HL-60/S4 treated with phorbol 12-myristate 13-acetate at 8.2 ng/mL for 4 days and 3 days (cell line): ENCODE results near the gene NDUFA3.
"Not testable (repeated sequence)": the region's sequence is repeated elsewhere in the genome, so short reads cannot be mapped to it uniquely, and the experiment has no call there.

Experiments
- in situ Hi-C: fragments of 300-500 bp; cut with MboI; formaldehyde crosslinking; loops from 2 replicates; pipeline ENCODE4 v1.15.0; 2022; ENCODE audit warnings: low sequenced_read_pairs

NDUFA3 gene

DNA sequence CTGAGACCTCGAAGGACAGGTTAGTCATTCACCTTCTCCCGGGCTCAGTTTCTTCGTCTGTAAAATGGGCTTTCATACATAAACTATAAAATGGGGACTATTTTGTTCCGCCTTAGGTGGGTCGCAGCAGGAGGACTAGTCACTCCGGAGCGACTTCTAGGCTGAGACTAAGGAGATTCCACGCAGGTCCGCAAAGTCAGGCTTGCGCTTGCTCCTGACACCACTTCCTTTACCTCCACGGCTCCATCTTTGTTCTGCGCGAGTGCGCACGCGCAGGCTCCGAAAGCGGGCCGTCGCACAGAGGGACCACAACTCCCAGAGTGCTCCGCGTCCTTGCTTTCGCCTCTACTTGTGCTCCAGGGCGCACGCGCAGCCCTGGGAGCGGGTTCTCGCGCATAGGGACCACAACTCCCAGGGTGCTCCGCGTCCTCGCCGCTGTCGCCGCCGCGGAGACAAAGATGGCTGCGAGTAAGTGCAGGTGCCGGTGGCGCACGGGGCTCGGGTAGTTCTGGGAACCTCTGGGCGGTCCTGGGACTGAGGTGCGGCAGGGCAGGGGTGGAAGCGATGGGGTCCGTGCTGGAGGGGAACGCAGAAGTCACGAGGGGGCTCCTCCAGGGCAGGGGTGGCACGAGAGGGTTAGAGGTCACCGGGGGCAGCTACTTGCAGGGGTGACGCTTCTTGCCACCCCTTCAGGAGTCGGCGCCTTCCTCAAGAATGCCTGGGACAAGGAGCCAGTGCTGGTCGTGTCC lies at the start of gene NDUFA3:
Gene NDUFA3 (plus strand): TSS at position 435 of the 749 bp plus-strand sequence. CDS start 24 bp downstream, at position 459.
- in situ Hi-C loops: no loop called here

GRCh38 chr19:54062643-54063042 lies 40.0 kb upstream of the NDUFA3 start:
- in situ Hi-C loops: no loop called here

DNA sequence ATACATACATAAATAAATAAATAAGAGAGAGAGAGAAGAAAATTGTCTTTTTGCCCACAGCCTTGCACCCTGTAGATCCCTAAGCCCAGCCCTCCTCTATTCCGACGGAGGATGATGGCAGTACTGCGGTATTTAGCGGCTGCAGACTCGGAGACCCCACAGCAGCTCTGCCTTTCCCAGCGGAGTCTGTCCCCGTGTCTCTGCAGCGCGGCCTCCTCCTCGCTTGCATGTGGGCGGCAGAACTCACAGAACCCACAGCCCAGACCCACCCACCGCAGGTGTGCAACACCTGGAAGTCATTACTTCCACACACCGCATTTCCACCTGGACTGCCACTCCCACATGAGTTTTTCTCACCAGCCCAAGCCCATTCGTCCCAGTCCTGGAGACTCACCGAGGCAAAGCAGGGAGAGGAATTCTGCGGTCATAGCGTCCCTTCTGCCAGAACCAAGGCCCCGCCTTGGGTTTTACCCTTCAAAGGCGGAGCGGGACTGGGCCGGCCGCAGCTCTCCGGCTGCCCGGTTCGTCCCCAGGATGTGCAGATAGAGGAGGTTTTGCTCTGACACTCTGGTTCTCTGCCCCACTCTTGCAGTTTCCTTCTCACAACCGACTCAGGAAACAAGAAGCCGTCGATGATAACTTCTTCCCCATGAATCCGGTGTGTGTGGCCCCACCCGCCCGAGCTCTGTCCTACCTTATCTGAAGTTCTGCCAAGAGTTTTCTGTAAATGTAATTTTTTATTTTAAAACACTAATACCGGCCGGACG lies 39.1 kb upstream of the NDUFA3 start, which contains the start of gene VSTM1:
Gene VSTM1 (minus strand): TSS at position 548 of the 767 bp plus-strand sequence. CDS start 120 bp downstream, at position 428.
- in situ Hi-C loops: no loop called here

DNA sequence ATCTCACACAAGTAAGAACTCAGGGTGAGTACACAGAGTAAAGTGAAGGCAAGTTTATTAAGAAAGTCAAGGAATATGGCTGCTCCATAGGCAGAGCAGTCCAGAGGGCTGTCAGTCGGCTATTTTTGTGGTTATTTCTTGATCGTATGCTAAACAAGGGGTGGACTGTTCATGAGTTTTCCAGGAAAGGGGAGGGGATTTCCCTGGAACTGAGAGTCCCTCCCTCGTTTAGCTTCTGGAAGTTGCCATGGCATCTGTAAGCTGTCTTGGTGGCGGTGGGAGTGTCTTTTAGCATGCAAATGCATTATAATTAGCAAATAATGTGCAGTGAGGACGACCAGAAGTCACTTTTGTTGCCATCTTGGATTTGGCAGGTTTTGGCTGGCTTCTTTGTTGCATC lies 33.2 kb upstream of the NDUFA3 start:
- in situ Hi-C loops: no loop called here

DNA sequence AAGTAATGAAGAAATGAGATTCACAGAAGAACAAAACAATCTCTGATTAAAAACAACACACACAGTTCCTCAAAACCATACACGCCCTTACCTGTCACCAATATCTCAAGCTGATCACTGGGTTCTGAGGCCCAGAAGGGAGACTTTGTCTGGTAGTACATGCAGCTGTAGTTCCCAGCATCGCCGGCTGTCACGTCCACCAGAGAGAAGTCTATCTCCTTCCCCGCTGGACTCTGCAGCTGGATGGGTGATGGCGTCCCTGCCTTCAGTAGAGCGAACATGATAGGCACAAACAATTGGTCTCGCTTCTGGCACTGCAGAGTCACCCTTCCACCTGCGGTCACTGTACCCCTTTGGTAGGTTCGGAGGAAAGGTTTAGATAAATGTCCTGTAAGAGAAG lies 28.8 kb upstream of the NDUFA3 start:
- in situ Hi-C loops: no loop called here

- in situ Hi-C loops: no loop called here
Observed at GRCh38 chr19:54074851-54075250, 27.8 kb upstream of the NDUFA3 start.

DNA sequence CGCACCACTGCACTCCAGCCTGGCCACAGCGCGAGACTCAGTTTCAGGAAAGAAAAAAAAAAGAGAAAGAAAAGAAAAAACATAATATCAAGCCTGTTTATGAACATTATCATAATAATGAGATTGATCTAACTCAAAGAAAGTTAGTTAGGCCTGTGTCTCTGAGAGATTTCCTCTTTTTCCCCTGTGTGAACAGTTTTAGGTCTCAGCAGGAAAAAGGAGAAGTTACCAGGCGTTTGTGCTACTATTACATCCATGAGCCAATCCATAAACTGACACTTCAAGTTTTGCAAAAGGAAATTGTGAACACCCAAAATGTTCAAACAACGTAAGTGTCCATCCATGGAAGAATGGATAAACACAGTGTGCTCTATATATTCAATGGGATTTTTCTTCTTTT lies 25.3 kb upstream of the NDUFA3 start:
- in situ Hi-C loops: no loop called here

DNA sequence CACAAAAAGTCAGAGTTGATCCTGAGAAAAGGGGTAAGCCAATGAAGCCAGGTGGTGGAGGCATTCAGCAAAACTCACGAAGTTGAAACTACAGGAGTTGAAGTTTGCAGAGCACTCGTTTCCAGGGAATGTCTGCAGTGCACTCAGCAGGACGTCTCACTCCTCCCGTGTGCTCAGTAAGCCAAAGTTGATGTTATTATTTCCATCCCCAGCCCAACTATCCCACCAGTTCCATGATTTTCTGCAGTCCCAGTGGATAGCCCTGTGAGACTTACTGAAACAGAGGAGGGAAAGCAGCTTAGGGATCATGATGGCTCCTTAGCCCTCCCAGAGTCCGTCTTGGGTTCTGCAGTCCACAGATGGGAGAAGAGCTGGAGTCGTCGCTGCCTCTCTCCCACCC lies 21.6 kb upstream of the NDUFA3 start, which contains the start of gene TARM1:
Gene TARM1 (minus strand): TSS at position 334 of the 400 bp plus-strand sequence. CDS start 25 bp downstream, at position 309.
- in situ Hi-C loops: no loop called here

- in situ Hi-C loops: no loop called here
Observed at GRCh38 chr19:54084410-54084809, 18.2 kb upstream of the NDUFA3 start.

DNA sequence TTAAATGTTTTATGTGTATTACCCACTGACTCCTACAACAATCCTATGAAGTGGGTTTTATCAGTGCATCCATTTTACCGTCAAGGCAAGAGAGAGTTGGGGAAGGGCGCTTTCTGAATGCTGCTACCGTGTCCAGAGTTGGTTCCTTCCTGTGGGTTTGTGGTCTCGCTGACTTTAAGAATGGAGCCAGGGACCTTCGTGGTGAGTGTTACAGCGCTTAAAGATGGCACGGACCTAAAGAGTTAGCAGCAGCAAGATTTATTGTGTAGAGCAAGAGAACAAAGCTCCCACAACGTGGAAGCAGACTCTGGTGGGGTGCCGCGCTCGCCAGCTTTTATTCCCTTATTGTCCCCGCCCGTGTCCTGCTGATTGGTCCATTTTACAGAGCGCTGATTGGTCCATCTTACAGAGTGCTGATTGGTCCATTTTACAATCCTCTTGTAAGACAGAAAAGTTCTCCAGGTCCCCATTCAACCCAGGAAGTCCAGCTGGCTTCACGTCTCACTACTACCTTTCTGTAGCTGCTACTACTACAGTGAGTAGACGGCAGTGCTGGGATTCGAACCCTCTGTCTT lies 8.1 kb upstream of the NDUFA3 start:
- in situ Hi-C loops: no loop called here

GRCh38 chr19:54095136-54095858 lies 7.4 kb upstream of the NDUFA3 start:
- in situ Hi-C loops: no loop called here

GRCh38 chr19:54095859-54096616 lies 6.6 kb upstream of the NDUFA3 start:
- in situ Hi-C loops: not testable (repeated sequence)

- in situ Hi-C loops: no loop called here
Observed at GRCh38 chr19:54096617-54097106, 6.0 kb upstream of the NDUFA3 start.

DNA sequence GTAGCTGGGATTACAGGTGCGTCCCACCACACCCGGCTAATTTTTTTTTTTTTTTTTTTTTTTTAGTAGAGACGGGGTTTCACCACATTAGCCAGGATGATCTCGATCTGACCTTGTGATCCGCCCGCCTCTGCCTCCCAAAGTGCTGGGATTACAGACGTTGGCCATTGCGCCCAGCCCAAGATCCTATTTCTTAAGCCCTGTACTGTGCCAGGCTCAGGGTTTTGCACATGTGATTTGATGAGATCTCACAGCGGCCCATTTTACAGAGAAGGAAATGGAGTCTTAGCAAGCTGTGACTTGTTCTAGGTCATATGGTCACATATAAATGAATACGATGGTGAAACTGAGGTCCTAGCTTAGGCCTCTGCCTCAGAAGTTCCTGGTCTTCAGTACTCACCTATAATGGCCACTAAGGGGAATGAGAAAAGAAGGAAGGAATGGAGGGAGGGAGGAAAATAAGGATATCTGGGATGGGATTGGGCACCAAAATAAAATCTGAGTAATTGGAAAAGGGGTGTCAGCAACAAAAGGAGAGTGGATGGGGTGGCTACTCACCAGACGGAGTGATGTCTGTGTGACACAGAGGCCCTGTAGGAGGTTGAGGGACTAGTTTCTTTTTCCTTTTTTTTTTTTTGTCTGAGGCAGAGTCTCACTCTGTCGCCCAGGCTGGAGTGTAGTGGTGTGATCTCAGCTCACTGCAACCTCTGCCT lies 3.3 kb upstream of the NDUFA3 start:
- in situ Hi-C loops: no loop called here

- in situ Hi-C loops: not testable (repeated sequence)
Observed at GRCh38 chr19:54099903-54100255, 2.8 kb upstream of the NDUFA3 start.

GRCh38 chr19:54100561-54100960 lies 2.1 kb upstream of the NDUFA3 start, which contains the start of gene OSCAR:
TSS of gene OSCAR (minus strand) at chr19:54100803. CDS start at chr19:54100792, 11 bp downstream.
- in situ Hi-C loops: no loop called here

GRCh38 chr19:54104998-54105715 lies 2.5 kb downstream of the NDUFA3 start:
- in situ Hi-C loops: no loop called here

GRCh38 chr19:54105796-54106195 lies 3.1 kb downstream of the NDUFA3 start:
- in situ Hi-C loops: no loop called here

GRCh38 chr19:54106716-54107115 lies 4.1 kb downstream of the NDUFA3 start:
- in situ Hi-C loops: no loop called here
